Measurements from ENCODE around the gene ASPM.

- TF ChIP-seq SUZ12 (IDR thresholded peaks at IDR 0.05; ENCODE audit: extremely low read depth, insufficient read depth, insufficient read length) = no peak
- no peak for TF ChIP-seq ZNF274 (IDR thresholded peaks at IDR 0.05; ENCODE audit: low read depth, low read length)
- no peak for TF ChIP-seq YY1 (IDR thresholded peaks at IDR 0.05; ENCODE audit: insufficient read depth, insufficient read length)
These were observed 43.2 kb downstream of the ASPM start for GRCh38 chr1:197103300-197103699.
